SU-DHL-6 (cell line): Measurements from ENCODE around the gene CUTC.

Experiments used
- H2AFZ ChIP-seq: fragments of 200-600 bp; sonication (generic); 2 replicates; pipeline ENCODE4 v1.6.1; 2014; ENCODE audit warnings: low read depth, mild to moderate bottlenecking, moderate library complexity, mixed read lengths, antibody characterized with exemption, low read length; ENCODE audit not compliant: severe bottlenecking
- H3F3A ChIP-seq: fragments of 200-600 bp; shearing (Covaris generic); 2 replicates; pipeline ENCODE4 v1.6.0; 2016; ENCODE audit warnings: antibody characterized with exemption, mild to moderate bottlenecking; ENCODE audit not compliant: insufficient read depth
- H3K27ac ChIP-seq: fragments of 200-600 bp; sonication (generic); 2 replicates; pipeline ENCODE4 v1.5.1; 2016; ENCODE audit warnings: low read depth, mild to moderate bottlenecking, low read length, moderate library complexity, mixed read lengths
- H3K27me3 ChIP-seq: fragments of 200-600 bp; sonication (generic), shearing (Covaris generic); 2 replicates; pipeline ENCODE4 v1.6.0; 2014; ENCODE audit warnings: mild to moderate bottlenecking, low read length
- H3K36me3 ChIP-seq: fragments of 200-600 bp; sonication (generic); 2 replicates; pipeline ENCODE4 v1.6.1; 2014; ENCODE audit warnings: mild to moderate bottlenecking, low read length, mixed read lengths
- H3K4me2 ChIP-seq: fragments of 300-600, 200-600 bp; shearing (Covaris generic), sonication (generic); 2 replicates; pipeline ENCODE4 v1.6.0; 2014; ENCODE audit warnings: low read length, low read depth, mild to moderate bottlenecking; ENCODE audit not compliant: poor library complexity, severe bottlenecking
- H3K4me3 ChIP-seq: fragments of 200-600 bp; sonication (generic); 2 replicates; pipeline ENCODE4 v1.5.1; 2014; ENCODE audit warnings: antibody characterized with exemption, low read length, mild to moderate bottlenecking, mixed read lengths; ENCODE audit not compliant: insufficient read depth, poor library complexity, severe bottlenecking
- H3K79me2 ChIP-seq: fragments of 200-600 bp; sonication (generic); 2 replicates; pipeline ENCODE4 v1.6.1; 2014; ENCODE audit warnings: mild to moderate bottlenecking, low read length, moderate library complexity; ENCODE audit not compliant: insufficient read depth
- H3K9ac ChIP-seq: fragments of 200-600 bp; sonication (generic); 2 replicates; pipeline ENCODE4 v1.7.0; 2014; ENCODE audit warnings: mild to moderate bottlenecking, low read length
- H3K9me2 ChIP-seq: fragments of 200-600 bp; sonication (generic); replicated peaks from 2 replicates; pipeline ENCODE4 v1.6.1; 2014; ENCODE audit warnings: low read length; ENCODE audit not compliant: insufficient read depth
- H3K9me3 ChIP-seq: fragments of 200-600 bp; sonication (generic); 2 replicates; pipeline ENCODE4 v1.6.1; 2014; ENCODE audit warnings: low read length, mixed read lengths; ENCODE audit not compliant: insufficient read depth
- H4K20me1 ChIP-seq: fragments of 200-600 bp; sonication (generic); 2 replicates; pipeline ENCODE4 v1.6.1; 2014; ENCODE audit warnings: low read depth, mild to moderate bottlenecking, antibody characterized with exemption, low read length, moderate library complexity, mixed read lengths
- EZH2phosphoT487 ChIP-seq: fragments of 200-600 bp; sonication (generic), shearing (Covaris generic); conservative IDR thresholded peaks from 2 replicates; pipeline ENCODE4 v1.6.1; 2018; ENCODE audit warnings: mild to moderate bottlenecking, antibody characterized with exemption, low read length, moderate library complexity, mixed read lengths
- TF ChIP-seq, protein P1 (sequence below): fragments of 200-600 bp; sonication (generic); IDR thresholded peaks from one replicate; pipeline ENCODE4 v1.5.1; 2017; ENCODE audit warnings: antibody characterized with exemption, mild to moderate bottlenecking, low read length, moderate library complexity; ENCODE audit not compliant: insufficient read depth, poor library complexity, severe bottlenecking

Gene CUTC

DNA sequence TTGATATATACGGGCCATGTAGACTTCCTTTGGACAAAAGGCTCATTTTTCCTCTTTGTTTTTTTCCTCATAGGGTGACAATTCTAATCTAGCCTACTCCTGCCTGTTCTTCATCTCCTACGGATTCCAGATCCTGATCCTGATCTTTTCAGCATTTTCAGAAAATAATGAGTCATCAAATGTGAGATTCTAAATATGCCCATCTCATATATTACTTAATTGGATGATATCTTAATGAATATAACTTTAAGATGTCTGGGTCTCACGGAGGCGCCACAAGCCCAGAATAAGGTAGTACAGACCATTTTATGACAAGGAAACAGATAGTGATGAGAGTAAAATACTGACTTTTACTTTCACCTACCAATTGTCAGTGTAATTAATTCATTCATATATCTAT is 61.8 kb downstream of the CUTC start:
- Histone ChIP-seq H2AFZ (no peak overlapping the region), H3K9ac (no peak overlapping the region), H3K4me2 (no peak overlapping the region), H3K79me2 (no peaks in the 10 kb centered on the region), H3K36me3 (no peaks in the 10 kb centered on the region), H3K27ac (no peak overlapping the region), H3K9me3 (no peaks in the 10 kb centered on the region), H3K9me2 (no peaks in the 10 kb centered on the region), H4K20me1 (no peaks in the 10 kb centered on the region), H3K4me3 (no peak overlapping the region), H3K27me3 (no peaks in the 10 kb centered on the region), H3F3A (no peaks in the 10 kb centered on the region)
- TF ChIP-seq, protein P1, sequence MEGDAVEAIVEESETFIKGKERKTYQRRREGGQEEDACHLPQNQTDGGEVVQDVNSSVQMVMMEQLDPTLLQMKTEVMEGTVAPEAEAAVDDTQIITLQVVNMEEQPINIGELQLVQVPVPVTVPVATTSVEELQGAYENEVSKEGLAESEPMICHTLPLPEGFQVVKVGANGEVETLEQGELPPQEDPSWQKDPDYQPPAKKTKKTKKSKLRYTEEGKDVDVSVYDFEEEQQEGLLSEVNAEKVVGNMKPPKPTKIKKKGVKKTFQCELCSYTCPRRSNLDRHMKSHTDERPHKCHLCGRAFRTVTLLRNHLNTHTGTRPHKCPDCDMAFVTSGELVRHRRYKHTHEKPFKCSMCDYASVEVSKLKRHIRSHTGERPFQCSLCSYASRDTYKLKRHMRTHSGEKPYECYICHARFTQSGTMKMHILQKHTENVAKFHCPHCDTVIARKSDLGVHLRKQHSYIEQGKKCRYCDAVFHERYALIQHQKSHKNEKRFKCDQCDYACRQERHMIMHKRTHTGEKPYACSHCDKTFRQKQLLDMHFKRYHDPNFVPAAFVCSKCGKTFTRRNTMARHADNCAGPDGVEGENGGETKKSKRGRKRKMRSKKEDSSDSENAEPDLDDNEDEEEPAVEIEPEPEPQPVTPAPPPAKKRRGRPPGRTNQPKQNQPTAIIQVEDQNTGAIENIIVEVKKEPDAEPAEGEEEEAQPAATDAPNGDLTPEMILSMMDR = no peak
- no peak for TF ChIP-seq EZH2phosphoT487

DNA sequence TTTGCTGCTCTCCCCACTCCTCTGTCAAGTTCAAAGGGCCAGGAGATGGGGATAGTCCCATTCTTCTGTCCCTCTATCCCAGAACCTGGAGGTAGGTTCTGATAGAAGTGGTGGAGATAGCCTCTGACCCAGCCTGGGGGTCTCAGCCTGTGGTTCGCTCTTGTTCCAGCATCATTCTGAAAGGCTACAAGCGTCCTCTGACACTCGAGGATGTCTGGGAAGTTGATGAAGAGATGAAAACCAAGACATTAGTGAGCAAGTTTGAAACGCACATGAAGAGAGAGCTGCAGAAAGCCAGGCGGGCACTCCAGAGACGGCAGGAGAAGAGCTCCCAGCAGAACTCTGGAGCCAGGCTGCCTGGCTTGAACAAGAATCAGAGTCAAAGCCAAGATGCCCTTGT is 64.9 kb downstream of the CUTC start:
- no peak overlapping the region for H3K27ac ChIP-seq
- H3K79me2 ChIP-seq = no peaks in the 10 kb centered on the region
- H3K4me2 ChIP-seq = no peak overlapping the region
- H3K27me3 ChIP-seq = no peaks in the 10 kb centered on the region
- H4K20me1 ChIP-seq = no peaks in the 10 kb centered on the region
- no peaks in the 10 kb centered on the region for H3K9me3 ChIP-seq
- no peaks in the 10 kb centered on the region for H3K9me2 ChIP-seq
- no peak overlapping the region for H2AFZ ChIP-seq
- no peaks in the 10 kb centered on the region for H3F3A ChIP-seq
- TF ChIP-seq, protein P1 = no peak
- TF ChIP-seq EZH2phosphoT487 = no peak
- no peaks in the 10 kb centered on the region for H3K36me3 ChIP-seq
- H3K4me3 ChIP-seq = no peak overlapping the region
- no peak overlapping the region for H3K9ac ChIP-seq

DNA sequence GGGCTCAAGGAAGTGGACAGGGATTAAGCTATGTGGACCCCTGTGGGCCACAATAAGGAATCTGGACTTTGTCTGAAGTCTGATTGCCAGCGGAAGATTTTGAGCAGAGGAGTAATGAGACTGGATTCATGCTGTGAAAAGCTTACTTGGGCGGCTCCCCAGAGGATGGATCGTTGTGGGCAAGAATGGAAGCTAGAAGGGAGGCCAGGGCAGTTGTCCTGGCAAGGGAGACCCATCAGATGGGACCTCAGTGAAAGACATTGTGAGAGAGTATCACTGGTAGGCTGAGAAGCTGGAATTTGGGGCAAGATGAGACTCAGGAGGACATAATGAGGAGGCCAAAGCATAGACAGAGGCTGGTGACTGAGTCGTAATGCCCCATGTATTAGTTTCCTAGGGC is 66.0 kb downstream of the CUTC start:
- H4K20me1 ChIP-seq = no peaks in the 10 kb centered on the region
- no peaks in the 10 kb centered on the region for H3K9me2 ChIP-seq
- no peaks in the 10 kb centered on the region for H3K36me3 ChIP-seq
- H3K9ac ChIP-seq = no peak overlapping the region
- no peaks in the 10 kb centered on the region for H3K9me3 ChIP-seq
- TF ChIP-seq, protein P1 = no peak
- H3K4me2 ChIP-seq = no peak overlapping the region
- H3K79me2 ChIP-seq = no peaks in the 10 kb centered on the region
- no peak overlapping the region for H3K27ac ChIP-seq
- H3K27me3 ChIP-seq = no peaks in the 10 kb centered on the region
- H3K4me3 ChIP-seq = no peak overlapping the region
- no peak overlapping the region for H2AFZ ChIP-seq
- H3F3A ChIP-seq = no peaks in the 10 kb centered on the region

- Histone ChIP-seq H3F3A (no peaks in the 10 kb centered on the region), H3K9ac (no peak overlapping the region), H3K9me2 (no peaks in the 10 kb centered on the region), H3K4me2 (no peak overlapping the region), H3K36me3 (no peaks in the 10 kb centered on the region), H3K27me3 (no peaks in the 10 kb centered on the region), H3K9me3 (no peaks in the 10 kb centered on the region), H3K79me2 (no peaks in the 10 kb centered on the region), H4K20me1 (no peaks in the 10 kb centered on the region), H3K4me3 (no peak overlapping the region), H2AFZ (no peak overlapping the region), H3K27ac (no peak overlapping the region)
- TF ChIP-seq, protein P1 = no peak
- no peak for TF ChIP-seq EZH2phosphoT487
Measured at GRCh38 chr10:99798920-99799319, 66.9 kb downstream of the CUTC start.
